ENCODE results near the gene RNPEP.
"Not testable (repeated sequence)": the region's sequence is repeated elsewhere in the genome, so short reads cannot be mapped to it uniquely, and the experiment has no call there.

RNPEP gene

GRCh38 chr1:201958348-201958747, 24.1 kb upstream of the RNPEP start:
- no peaks in the 10 kb centered on the region for H3K9me2 ChIP-seq (ENCODE audit: low read depth, low read length)
- H3K27me3 ChIP-seq (ENCODE audit: insufficient read depth, low read length) = no peaks in the 10 kb centered on the region
- no peak overlapping the region for H2AFZ ChIP-seq (ENCODE audit: low read length)
- peaks cover 19% of the 10 kb centered on the region for H3K79me2 ChIP-seq (ENCODE audit: insufficient read depth, low read length)
- peaks cover 54% of the 10 kb centered on the region for H3K36me3 ChIP-seq (ENCODE audit: insufficient read depth, low read length)
- H3K4me1 ChIP-seq (ENCODE audit: insufficient read depth, low read length, severe bottlenecking) = peaks cover 19% of the 10 kb centered on the region
- H3K9ac ChIP-seq (ENCODE audit: low read length) = no peak overlapping the region
- TF ChIP-seq CTCF (IDR thresholded peaks at IDR 0.05; ENCODE audit: low read length) = no peak
- no peak for TF ChIP-seq EZH2 (IDR thresholded peaks at IDR 0.05; ENCODE audit: borderline replicate concordance, low read length)
- H4K20me1 ChIP-seq (ENCODE audit: insufficient read depth, low read length) = no peaks in the 10 kb centered on the region
- H3K4me2 ChIP-seq (ENCODE audit: low read length) = no peak overlapping the region
- no peaks in the 10 kb centered on the region for H3K9me3 ChIP-seq (ENCODE audit: low read length)
- H3K4me3 ChIP-seq (ENCODE audit: low read depth, low read length, poor library complexity, severe bottlenecking) = no peak overlapping the region
- no peaks in the 10 kb centered on the region for H3F3A ChIP-seq (ENCODE audit: insufficient read depth, low read length)
- no peak overlapping the region for H3K27ac ChIP-seq (ENCODE audit: low read depth, low read length, poor library complexity, severe bottlenecking)

GRCh38 chr1:201962382-201962781, 20.1 kb upstream of the RNPEP start:
- H3K9me3 ChIP-seq (ENCODE audit: low read length); H3K9me2 ChIP-seq (ENCODE audit: low read depth, low read length); H3K4me3 ChIP-seq (ENCODE audit: low read depth, low read length, poor library complexity, severe bottlenecking); H3K27me3 ChIP-seq (ENCODE audit: insufficient read depth, low read length); H3K9ac ChIP-seq (ENCODE audit: low read length); H3F3A ChIP-seq (ENCODE audit: insufficient read depth, low read length); H3K4me1 ChIP-seq (ENCODE audit: insufficient read depth, low read length, severe bottlenecking); H4K20me1 ChIP-seq (ENCODE audit: insufficient read depth, low read length); H3K27ac ChIP-seq (ENCODE audit: low read depth, low read length, poor library complexity, severe bottlenecking); H3K4me2 ChIP-seq (ENCODE audit: low read length); H3K79me2 ChIP-seq (ENCODE audit: insufficient read depth, low read length); H2AFZ ChIP-seq (ENCODE audit: low read length): not testable (repeated sequence)
- H3K36me3 ChIP-seq (ENCODE audit: insufficient read depth, low read length) = peaks cover 80% of the 10 kb centered on the region

GRCh38 chr1:201964261-201964660, 18.2 kb upstream of the RNPEP start:
- H4K20me1 ChIP-seq (ENCODE audit: insufficient read depth, low read length) = no peaks in the 10 kb centered on the region
- no peak overlapping the region for H3K4me3 ChIP-seq (ENCODE audit: low read depth, low read length, poor library complexity, severe bottlenecking)
- no peaks in the 10 kb centered on the region for H3K9me3 ChIP-seq (ENCODE audit: low read length)
- no peaks in the 10 kb centered on the region for H3K9me2 ChIP-seq (ENCODE audit: low read depth, low read length)
- H3K4me2 ChIP-seq (ENCODE audit: low read length) = no peak overlapping the region
- H3K79me2 ChIP-seq (ENCODE audit: insufficient read depth, low read length) = no peaks in the 10 kb centered on the region
- no peak for TF ChIP-seq EZH2 (IDR thresholded peaks at IDR 0.05; ENCODE audit: borderline replicate concordance, low read length)
- TF ChIP-seq CTCF (IDR thresholded peaks at IDR 0.05; ENCODE audit: low read length) = no peak
- H3K36me3 ChIP-seq (ENCODE audit: insufficient read depth, low read length) = peaks cover 80% of the 10 kb centered on the region
- H2AFZ ChIP-seq (ENCODE audit: low read length) = no peak overlapping the region
- H3K9ac ChIP-seq (ENCODE audit: low read length) = no peak overlapping the region
- H3K27ac ChIP-seq (ENCODE audit: low read depth, low read length, poor library complexity, severe bottlenecking) = no peak overlapping the region
- no peaks in the 10 kb centered on the region for H3F3A ChIP-seq (ENCODE audit: insufficient read depth, low read length)
- H3K4me1 ChIP-seq (ENCODE audit: insufficient read depth, low read length, severe bottlenecking) = no peaks in the 10 kb centered on the region
- no peaks in the 10 kb centered on the region for H3K27me3 ChIP-seq (ENCODE audit: insufficient read depth, low read length)

- Histone ChIP-seq H3K36me3 (ENCODE audit: insufficient read depth, low read length) (peaks cover 89% of the 10 kb centered on the region), H3K27ac (ENCODE audit: low read depth, low read length, poor library complexity, severe bottlenecking) (no peak overlapping the region), H3K4me2 (ENCODE audit: low read length) (no peak overlapping the region), H3K4me1 (ENCODE audit: insufficient read depth, low read length, severe bottlenecking) (no peaks in the 10 kb centered on the region), H3F3A (ENCODE audit: insufficient read depth, low read length) (no peaks in the 10 kb centered on the region), H3K9me3 (ENCODE audit: low read length) (no peaks in the 10 kb centered on the region), H3K79me2 (ENCODE audit: insufficient read depth, low read length) (no peaks in the 10 kb centered on the region), H4K20me1 (ENCODE audit: insufficient read depth, low read length) (no peaks in the 10 kb centered on the region), H3K4me3 (ENCODE audit: low read depth, low read length, poor library complexity, severe bottlenecking) (no peak overlapping the region), H3K9ac (ENCODE audit: low read length) (no peak overlapping the region), H3K9me2 (ENCODE audit: low read depth, low read length) (no peaks in the 10 kb centered on the region), H3K27me3 (ENCODE audit: insufficient read depth, low read length) (no peaks in the 10 kb centered on the region), H2AFZ (ENCODE audit: low read length) (no peak overlapping the region)
- no peak for TF ChIP-seq EZH2 (IDR thresholded peaks at IDR 0.05; ENCODE audit: borderline replicate concordance, low read length)
- TF ChIP-seq CTCF (IDR thresholded peaks at IDR 0.05; ENCODE audit: low read length) = no peak
Observed at GRCh38 chr1:201966171-201966570, 16.3 kb upstream of the RNPEP start.
